Left kidney (tissue), 2 donors: ENCODE measurements around the gene CAMK2G. TPM values are rescaled to one million over a fixed set of nuclear protein-coding genes. Genes with fewer than 3 reads are reported as not detected.
"Not testable (repeated sequence)": the region's sequence is repeated elsewhere in the genome, so short reads cannot be mapped to it uniquely, and the experiment has no call there.

ENCODE experiments used
- DNase-seq: peaks from one replicate; pipeline ENCODE4 v3.0.0-alpha.2; 2013
- polyA plus RNA-seq: library from polyadenylated mRNA; unstranded; fragments of 120-200 nt; gene quantifications from one replicate; pipeline ENCODE4 v1.2.1, GENCODE V29; 2013; ENCODE audit not compliant: insufficient read length

The CAMK2G gene
- polyA plus RNA-seq, 1 donor, result 32.6 TPM

- DNase-seq, result no peak
Observed at GRCh38 chr10:73810735-73811465, 63.5 kb downstream of the CAMK2G start.

- no peak for DNase-seq
Observed at GRCh38 chr10:73810358-73810734, 64.0 kb downstream of the CAMK2G start.

DNA sequence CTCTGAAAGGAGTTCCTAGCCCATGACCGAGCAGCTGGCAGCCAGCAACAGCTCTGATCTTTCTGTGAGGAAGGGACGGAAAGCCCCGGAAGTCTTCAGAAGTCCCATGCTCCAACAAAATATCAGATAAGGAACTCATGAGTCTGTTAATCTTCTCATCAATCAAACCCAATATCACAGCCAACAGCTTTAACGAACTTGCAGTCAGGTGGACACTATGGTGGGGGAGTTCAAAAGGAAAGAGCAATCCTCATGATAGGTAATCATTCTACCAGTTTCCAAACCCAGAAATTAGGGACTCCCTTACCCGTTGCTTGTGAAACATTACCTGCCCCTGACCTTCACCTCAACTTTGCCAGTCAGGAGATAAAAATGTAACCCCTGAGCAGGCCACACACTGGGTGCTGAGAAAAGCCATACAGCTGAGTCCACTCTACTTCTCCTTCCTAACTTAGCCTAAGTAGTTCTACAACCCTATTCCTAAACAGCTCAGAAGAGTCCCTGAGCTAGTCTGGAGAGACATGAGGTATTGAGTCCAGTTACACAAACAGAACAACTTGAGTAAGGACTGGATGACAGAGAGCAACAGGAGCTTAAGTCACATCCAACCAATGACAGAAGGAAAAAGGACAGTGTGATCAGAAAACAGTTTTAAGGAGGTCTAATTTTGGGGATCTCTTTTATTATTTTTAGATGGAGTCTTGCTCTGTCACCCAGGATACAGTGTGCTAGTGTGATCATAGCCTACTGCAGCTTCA lies 65.1 kb downstream of the CAMK2G start:
- DNase-seq, result no peak

DNA sequence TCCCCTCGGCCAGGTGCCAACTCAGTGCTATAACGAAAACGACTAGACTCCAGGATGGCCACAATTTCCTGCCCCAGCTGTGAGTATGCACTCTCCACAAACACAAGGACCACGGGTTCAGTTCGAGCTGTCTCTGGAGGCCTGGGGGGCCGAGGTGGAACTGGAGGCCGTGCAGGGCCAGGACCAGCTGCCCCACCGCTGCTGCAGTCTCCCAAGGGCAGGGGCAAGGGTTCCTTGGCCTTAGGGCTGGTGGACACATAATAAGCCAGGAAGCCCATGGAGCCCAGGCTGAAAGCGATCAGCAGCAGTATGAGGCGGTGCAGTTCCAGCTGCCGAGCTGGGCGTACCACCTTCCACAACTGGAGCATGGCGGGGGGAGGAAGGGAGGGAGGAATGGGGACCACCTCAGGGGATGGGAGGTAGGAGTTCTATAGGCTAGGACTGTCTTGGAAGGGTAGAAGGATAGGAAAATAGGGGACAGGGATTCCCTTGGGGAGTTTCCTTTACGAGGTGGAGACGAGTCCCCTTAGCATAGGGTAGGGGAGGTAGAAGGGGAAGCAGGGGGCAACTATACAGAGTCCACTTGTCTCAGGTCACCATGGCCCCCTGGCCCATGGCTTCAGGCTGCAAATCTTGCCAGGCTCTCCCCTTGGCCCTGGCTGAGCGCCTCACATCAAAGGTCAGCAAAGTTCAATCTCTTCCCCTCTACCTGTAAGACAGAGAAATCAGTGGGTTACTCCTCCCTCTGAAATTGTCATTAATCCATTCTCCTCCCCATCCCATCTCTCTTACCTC lies 66.1 kb downstream of the CAMK2G start:
- no peak for DNase-seq

DNA sequence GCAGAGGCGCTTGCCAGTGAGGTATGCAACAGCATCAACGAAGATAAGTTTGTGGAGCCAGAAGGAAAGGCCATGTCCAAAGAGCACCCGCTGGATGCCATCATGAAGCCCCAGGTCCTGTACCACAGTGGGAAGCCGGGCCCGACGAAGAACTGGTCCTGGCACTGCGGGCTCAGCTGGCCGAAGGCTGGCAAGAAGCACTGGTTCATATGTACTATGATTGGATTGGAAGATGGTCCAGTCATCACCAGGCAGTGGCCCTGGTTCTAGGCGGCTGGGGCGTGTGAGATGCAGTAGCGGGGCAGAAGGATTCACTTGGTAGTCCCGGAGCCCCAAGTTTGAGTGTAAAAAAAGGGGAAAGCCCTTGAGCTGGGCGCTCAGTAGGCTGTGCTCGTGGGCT lies 66.9 kb downstream of the CAMK2G start:
- no peak for DNase-seq

DNA sequence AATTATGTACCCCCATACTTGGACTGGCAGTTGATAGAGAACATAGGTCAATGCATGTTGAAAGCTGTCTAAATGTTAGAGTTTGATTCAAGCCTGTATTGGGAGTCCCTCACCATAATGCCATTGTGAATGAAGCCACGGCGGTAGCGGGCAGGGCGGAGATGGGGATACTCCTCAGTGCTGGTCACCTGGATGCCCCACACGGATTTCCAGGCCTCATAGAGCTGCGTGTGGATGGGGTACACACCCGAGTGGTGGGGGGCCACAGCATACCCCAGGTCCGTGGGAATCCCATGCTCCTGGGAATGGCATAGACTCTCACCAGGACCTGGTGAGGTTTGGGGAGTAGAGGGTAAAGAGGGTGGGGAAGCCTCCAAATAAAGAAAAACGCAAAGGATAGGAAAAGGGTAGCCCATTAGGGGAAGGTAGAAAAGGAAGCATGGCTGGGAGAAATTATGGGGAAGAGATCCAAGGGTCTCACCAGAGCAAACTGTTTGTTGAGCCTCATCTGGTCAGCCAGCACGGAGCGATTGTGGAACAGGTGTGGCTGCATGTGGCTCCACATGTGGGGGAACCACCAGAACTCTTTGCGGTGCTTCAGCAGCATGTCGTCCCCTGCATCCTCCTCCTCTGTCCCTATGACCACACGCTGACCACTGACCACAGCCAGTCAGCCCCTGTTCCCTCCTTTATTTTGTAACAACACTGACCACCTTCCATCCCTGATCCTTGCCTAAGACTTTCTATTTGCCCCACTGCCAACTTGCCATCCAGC lies 68.0 kb downstream of the CAMK2G start:
- no peak for DNase-seq

- DNase-seq, result no peak
Observed at GRCh38 chr10:73803680-73804286, 70.6 kb downstream of the CAMK2G start.

DNA sequence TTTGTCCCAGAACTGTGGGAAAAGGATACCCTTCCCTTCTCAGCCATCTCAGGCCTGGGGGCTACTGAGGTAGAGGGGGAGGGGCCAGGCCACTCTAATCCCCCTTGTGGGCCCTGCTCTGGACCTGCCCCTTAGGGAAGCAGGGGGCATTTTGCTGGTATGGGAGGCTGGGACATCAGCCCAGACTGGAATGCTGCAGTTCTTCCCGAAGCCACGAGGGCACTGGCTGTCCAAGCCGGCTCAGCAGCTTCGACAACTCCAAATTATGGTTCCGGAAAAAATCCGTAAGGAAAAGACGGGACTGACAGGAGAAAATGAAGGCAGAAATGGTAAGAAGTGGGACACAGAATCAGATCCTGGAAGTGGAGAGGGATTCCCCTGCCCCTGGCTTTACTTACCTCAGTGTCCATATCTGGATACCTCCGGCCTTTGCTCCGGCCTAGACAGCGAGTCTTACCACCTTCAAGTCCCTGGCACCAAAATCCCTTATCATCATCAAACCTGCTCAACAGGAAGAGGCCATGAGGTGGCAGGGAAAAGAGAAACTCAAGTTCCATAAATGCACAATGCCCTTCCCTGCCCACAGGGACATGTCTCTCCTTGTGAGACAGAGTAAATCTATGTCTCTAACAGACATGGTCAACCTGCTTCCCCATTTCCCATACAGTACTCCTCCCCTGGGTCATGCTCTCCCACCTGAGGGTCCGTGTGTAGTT lies 71.9 kb downstream of the CAMK2G start:
- DNase-seq, result no peak

DNA sequence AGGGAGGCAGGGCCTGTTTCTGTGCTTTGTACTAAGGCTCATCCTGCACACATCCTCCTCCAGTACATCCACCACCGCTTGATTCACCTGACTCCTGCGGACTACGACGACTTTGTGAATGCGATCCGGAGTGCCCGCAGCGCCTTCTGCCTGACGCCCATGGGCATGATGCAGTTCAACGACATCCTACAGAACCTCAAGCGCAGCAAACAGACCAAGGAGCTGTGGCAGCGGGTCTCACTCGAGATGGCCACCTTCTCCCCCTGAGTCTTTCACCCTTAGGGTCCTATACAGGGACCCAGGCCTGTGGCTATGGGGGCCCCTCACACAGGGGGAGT lies 73.1 kb downstream of the CAMK2G start:
- DNase-seq, result no peak

GRCh38 chr10:73800560-73801252 lies 73.6 kb downstream of the CAMK2G start:
- DNase-seq, result no peak

- DNase-seq, result no peak
Observed at GRCh38 chr10:73799899-73800559, 74.3 kb downstream of the CAMK2G start.

- no peak for DNase-seq
Observed at GRCh38 chr10:73798927-73799560, 75.3 kb downstream of the CAMK2G start.

GRCh38 chr10:73798087-73798486 lies 76.3 kb downstream of the CAMK2G start:
- no peak for DNase-seq

GRCh38 chr10:73797324-73798025 lies 76.9 kb downstream of the CAMK2G start:
- DNase-seq, result no peak

DNA sequence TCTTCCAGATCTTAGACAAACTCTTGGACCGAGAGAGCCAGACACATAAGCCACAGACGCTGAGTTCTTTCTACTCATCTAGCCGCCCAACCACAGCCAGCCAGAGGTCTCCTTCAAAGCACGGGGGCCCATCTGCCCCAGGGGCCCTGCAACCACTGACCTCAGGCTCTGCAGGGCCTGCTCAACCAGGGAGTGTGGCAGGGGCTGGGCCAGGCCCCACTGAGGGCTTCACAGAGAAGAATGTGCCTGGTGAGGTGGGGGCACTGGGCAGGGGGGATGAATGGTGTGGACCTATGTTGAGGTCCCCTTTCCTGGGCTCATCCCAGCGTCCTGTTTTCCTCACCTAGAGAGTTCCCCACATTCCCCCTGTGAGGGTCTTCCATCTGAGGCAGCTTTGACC lies 77.6 kb downstream of the CAMK2G start:
- DNase-seq, result no peak

GRCh38 chr10:73796035-73796434 lies 78.3 kb downstream of the CAMK2G start:
- DNase-seq, result not testable (repeated sequence)

GRCh38 chr10:73795491-73795890 lies 78.9 kb downstream of the CAMK2G start:
- not testable (repeated sequence) for DNase-seq

GRCh38 chr10:73793456-73793855 lies 80.9 kb downstream of the CAMK2G start:
- DNase-seq, result no peak
